B cell (primary cell): ENCODE results near the gene JMJD8. TPM values are rescaled to one million over a fixed set of nuclear protein-coding genes. Genes with fewer than 3 reads are reported as not detected.

Experiments
- ATAC-seq: fragments of 200-7000 bp; cut with Tn5 transposase; one replicate; pipeline ENCODE4 v1.10.0; 2021; ENCODE audit warnings: low read depth, mild to moderate bottlenecking, moderate number of reproducible peaks, moderate library complexity
- CTCF ChIA-PET: fragments of 350-600 bp; sonication (Branson Sonifier 250); formaldehyde crosslinking; loops from one replicate; lab custom pipeline; 2021; ENCODE audit warnings: antibody characterized with exemption, inconsistent platforms; lab: Charles Lee
- POLR2A ChIA-PET: fragments of 350-600 bp; sonication (Branson Sonifier 250); formaldehyde crosslinking; loops from one replicate; lab custom pipeline; 2021; ENCODE audit warnings: antibody characterized with exemption; lab: Charles Lee
- DNase-seq: peaks from one replicate; pipeline ENCODE4 v3.0.0; 2013
- H2AFZ ChIP-seq: 2 replicates; pipeline ENCODE4 v1.6.1; 2012; ENCODE audit warnings: mild to moderate bottlenecking, low read depth, low read length; ENCODE audit not compliant: insufficient read depth, poor library complexity, severe bottlenecking
- H3K27ac ChIP-seq, 2 donors: 1 replicate in 1 of 2; 2 replicates in 1 of 2; pipeline ENCODE4 v1.5.1; 2012 to 2013; ENCODE audit warnings: low read length in 2 of 2, mild to moderate bottlenecking in 2 of 2, moderate library complexity in 1 of 2
- H3K27me3 ChIP-seq, 4 experiments: fragments of 200-600 bp in 1 of 4; sonication (generic) in 1 of 4; replicated peaks in 1 of 4; 1 replicate in 2 of 4; 2 replicates in 2 of 4; pipeline versions ENCODE4 v1.6.1 to v1.7.0; 2013 to 2016; ENCODE audit warnings: low read length in 3 of 4, mild to moderate bottlenecking in 2 of 4, mixed read lengths in 1 of 4, moderate library complexity in 1 of 4; ENCODE audit not compliant: insufficient read depth in 4 of 4, control insufficient read depth in 3 of 4; ENCODE audit errors: control extremely low read depth in 1 of 4
- H3K36me3 ChIP-seq, 2 experiments: replicated peaks in 1 of 2; 1 replicate in 1 of 2; 2 replicates in 1 of 2; pipeline versions ENCODE4 v1.6.1 to v1.7.1; 2013; ENCODE audit warnings: low read length in 1 of 2; ENCODE audit not compliant: insufficient read depth in 2 of 2, control insufficient read depth in 1 of 2; ENCODE audit errors: control extremely low read depth in 1 of 2, extremely low read depth in 1 of 2
- H3K4me1 ChIP-seq, 2 donors: fragments of 200-600 bp in 1 of 2; sonication (generic) in 1 of 2; 1 replicate in 1 of 2; 2 replicates in 1 of 2; pipeline versions ENCODE4 v1.5.1 to v1.6.1; 2013 to 2017; ENCODE audit warnings: low read length in 2 of 2; ENCODE audit not compliant: control insufficient read depth in 2 of 2, insufficient read depth in 2 of 2
- H3K4me2 ChIP-seq: replicated peaks from 2 replicates; pipeline ENCODE3; 2012; ENCODE audit warnings: mild to moderate bottlenecking, low read depth, low read length; ENCODE audit not compliant: poor library complexity, severe bottlenecking
- H3K4me3 ChIP-seq, 5 experiments: fragments of 200-600 bp in 1 of 5; sonication (generic) in 1 of 5; 1 replicate in 3 of 5; 2 replicates in 2 of 5; pipeline versions ENCODE4 v1.5.1 to v1.7.0; 2011 to 2016; ENCODE audit warnings: low read length in 4 of 5, mild to moderate bottlenecking in 4 of 5, low read depth in 2 of 5, control low read depth in 1 of 5, moderate library complexity in 1 of 5; ENCODE audit not compliant: insufficient read depth in 1 of 5; ENCODE audit errors: control extremely low read depth in 1 of 5, extremely low read depth in 1 of 5
- H3K79me2 ChIP-seq: fragments of 200-600 bp; sonication (generic); one replicate; pipeline ENCODE4 v1.6.0; 2016; ENCODE audit warnings: low read length; ENCODE audit not compliant: control insufficient read depth, insufficient read depth
- H3K9ac ChIP-seq: fragments of 200-600 bp; sonication (generic); 2 replicates; pipeline ENCODE4 v1.6.1; 2017; ENCODE audit warnings: mild to moderate bottlenecking, low read length, moderate library complexity
- H3K9me3 ChIP-seq, 3 donors: one replicate each; pipeline versions ENCODE4 v1.6.1 to v1.7.1; 2013; ENCODE audit warnings: low read length in 2 of 3; ENCODE audit not compliant: control insufficient read depth in 2 of 3, insufficient read depth in 1 of 3; ENCODE audit errors: control extremely low read depth in 1 of 3
- H4K20me1 ChIP-seq: 2 replicates; pipeline ENCODE4 v1.6.0; 2012; ENCODE audit warnings: mild to moderate bottlenecking, low read length; ENCODE audit not compliant: insufficient read depth, control insufficient read depth, poor library complexity, severe bottlenecking
- H3K27ac Mint-ChIP-seq: one replicate; pipeline ENCODE4 v1.8.0; 2021; ENCODE audit warnings: mixed read lengths
- H3K27me3 Mint-ChIP-seq: one replicate; pipeline ENCODE4 v1.8.0; 2021; ENCODE audit warnings: mixed read lengths
- H3K4me1 Mint-ChIP-seq: one replicate; pipeline ENCODE4 v1.8.0; 2021; ENCODE audit warnings: mixed read lengths
- H3K4me3 Mint-ChIP-seq: one replicate; pipeline ENCODE4 v1.8.0; 2021; ENCODE audit warnings: mixed read lengths
- H3K9me3 Mint-ChIP-seq: one replicate; pipeline ENCODE4 v1.8.0; 2022; ENCODE audit warnings: mixed read lengths; ENCODE audit not compliant: insufficient read depth
- EZH2 ChIP-seq: IDR thresholded peaks from 2 replicates; pipeline ENCODE4 v1.6.1; 2012; ENCODE audit warnings: borderline replicate concordance, low read depth, mild to moderate bottlenecking, moderate library complexity, low read length; ENCODE audit not compliant: insufficient read depth, poor library complexity, severe bottlenecking
- WGBS: methylation state at CpG from one replicate; pipeline ENCODE4 v1.1.5; 2013; ENCODE audit warnings: missing lambda C conversion rate; ENCODE audit not compliant: insufficient coverage; 5-methylcytosine and 5-hydroxymethylcytosine counted together
- intact Hi-C: fragments of 100-400 bp; cut with micrococcal nuclease; formaldehyde crosslinking; loops from one replicate; pipeline ENCODE4 v1.10.0; 2022
- polyA plus RNA-seq: library from polyadenylated mRNA; depleted of rRNA; stranded (reverse); fragments of >200 nt; gene quantifications from 2 replicates; pipeline ENCODE4 v1.2.3, GENCODE V29; 2012
- total RNA-seq, 2 donors: library from RNA; stranded (reverse); fragments of 120-200 nt in 1 of 2; gene quantifications; 1 replicate in 1 of 2; 2 replicates in 1 of 2; pipeline versions ENCODE4 v1.2.3 to v1.2.4, GENCODE V29; 2013 to 2022
- TF ChIP-seq, protein P1 (sequence below): fragments of 200-600 bp; IDR thresholded peaks from one replicate; pipeline ENCODE4 v1.8.0; 2022; ENCODE audit warnings: antibody characterized with exemption, mild to moderate bottlenecking

Gene JMJD8
- total and polyA plus RNA-seq, 2 donors (not counting 1 experiment from before 2014, with no cell fraction given): 46.3 to 69.3 TPM

DNA sequence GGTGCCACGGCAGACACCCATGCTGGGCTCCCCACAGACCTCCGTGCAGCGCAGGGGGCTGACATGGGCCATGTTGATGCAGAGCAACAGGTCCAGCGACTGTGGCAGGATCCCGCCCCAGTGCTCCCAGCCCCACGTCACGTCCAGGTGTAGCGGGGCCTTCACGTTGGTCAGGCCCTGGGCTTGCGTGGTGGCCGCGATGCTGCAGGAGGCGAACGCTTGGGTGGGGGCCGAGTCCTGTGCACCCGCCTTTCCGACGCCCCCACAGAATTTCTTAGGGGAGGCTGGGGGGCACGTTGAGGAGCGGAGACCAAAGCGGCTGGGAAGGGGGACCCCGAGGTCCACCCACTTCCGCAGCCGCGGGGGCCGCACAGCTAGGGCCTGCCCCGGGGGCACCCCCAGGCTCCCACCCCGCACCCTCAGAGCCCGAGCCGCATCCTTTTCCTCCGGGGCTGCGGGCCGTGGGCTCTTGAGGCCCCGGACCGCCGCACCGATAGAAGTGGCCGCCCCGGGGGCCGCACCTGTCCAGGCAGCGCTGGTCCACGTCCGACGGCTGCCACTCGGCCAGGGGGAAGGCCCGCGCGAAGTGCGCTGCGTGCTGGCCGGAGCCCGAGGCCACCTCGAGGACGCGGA, 48.4 kb downstream of the JMJD8 start:
- Histone ChIP-seq H3K9ac (peak overlapping the region; percentile 91), H3K27me3 (no peaks in the 10 kb centered on the region), H3K27ac (peak overlapping the region in 1 of 2 donors; percentile 83), H2AFZ (peak overlapping the region; percentile 83), H3K36me3 (peaks cover 0 to 3% of the 10 kb centered on the region in 2 experiments), H3K9me3 (no peaks in the 10 kb centered on the region), H3K4me3 (peak overlapping the region; percentile 27 to 95 (median 85)), H3K79me2 (peaks cover 10% of the 10 kb centered on the region), H4K20me1 (peaks cover 13% of the 10 kb centered on the region), H3K4me1 (peaks cover 10 to 35% of the 10 kb centered on the region in 2 donors), H3K4me2 (peak overlapping the region; percentile 94)
- Mint-ChIP-seq H3K4me3 (peak overlapping the region; percentile 98), H3K4me1 (peaks cover 23% of the 10 kb centered on the region), H3K9me3 (no peaks in the 10 kb centered on the region), H3K27ac (no peak overlapping the region), H3K27me3 (no peaks in the 10 kb centered on the region)
- TF ChIP-seq, protein P1, sequence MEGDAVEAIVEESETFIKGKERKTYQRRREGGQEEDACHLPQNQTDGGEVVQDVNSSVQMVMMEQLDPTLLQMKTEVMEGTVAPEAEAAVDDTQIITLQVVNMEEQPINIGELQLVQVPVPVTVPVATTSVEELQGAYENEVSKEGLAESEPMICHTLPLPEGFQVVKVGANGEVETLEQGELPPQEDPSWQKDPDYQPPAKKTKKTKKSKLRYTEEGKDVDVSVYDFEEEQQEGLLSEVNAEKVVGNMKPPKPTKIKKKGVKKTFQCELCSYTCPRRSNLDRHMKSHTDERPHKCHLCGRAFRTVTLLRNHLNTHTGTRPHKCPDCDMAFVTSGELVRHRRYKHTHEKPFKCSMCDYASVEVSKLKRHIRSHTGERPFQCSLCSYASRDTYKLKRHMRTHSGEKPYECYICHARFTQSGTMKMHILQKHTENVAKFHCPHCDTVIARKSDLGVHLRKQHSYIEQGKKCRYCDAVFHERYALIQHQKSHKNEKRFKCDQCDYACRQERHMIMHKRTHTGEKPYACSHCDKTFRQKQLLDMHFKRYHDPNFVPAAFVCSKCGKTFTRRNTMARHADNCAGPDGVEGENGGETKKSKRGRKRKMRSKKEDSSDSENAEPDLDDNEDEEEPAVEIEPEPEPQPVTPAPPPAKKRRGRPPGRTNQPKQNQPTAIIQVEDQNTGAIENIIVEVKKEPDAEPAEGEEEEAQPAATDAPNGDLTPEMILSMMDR: no peak
- TF ChIP-seq EZH2: no peak
- ChIA-PET CTCF (interaction anchor here (0.7 to 1.6 kb wide), 8 partner anchors 12 to 57 kb away, joined by 3 to 6 read pairs (median 4); partner anchors contain the start of gene WDR90), POLR2A (interaction anchor here (0.7 to 1.8 kb wide), 7 partner anchors 12 to 235 kb away, joined by 3 to 6 read pairs (median 3); partner anchors contain the start of genes NHLRC4, PIGQ and RAB40C)
- intact Hi-C loops: loop anchor here (1.0 kb wide), 4 partner anchors 14 to 46 kb away; partner anchors contain the start of genes RHOT2 and WDR90
- WGBS: 4% methylated on average over 52 of the region's 55 CpGs
- ATAC-seq (no peak), DNase-seq (no peak)

DNA sequence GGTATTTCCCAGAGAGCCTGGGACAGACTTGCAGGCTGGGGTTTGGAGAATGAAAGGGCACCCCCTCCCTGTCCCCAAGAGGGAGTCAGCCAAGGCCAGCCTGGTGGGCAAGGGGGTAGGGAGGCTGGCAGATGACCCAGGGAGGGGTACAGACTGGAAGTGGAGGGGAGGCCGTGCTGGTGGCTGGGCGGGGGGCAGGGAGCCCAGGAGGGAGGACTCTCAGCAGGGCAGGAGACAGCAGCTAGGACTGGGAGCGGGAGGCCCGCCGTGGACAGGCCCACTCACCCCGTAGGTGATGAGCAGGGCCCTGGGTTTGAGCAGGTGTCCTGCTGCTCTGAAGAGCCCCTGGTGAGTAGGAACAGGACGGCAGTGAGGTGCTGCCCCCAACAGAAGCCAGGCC, 49.1 kb downstream of the JMJD8 start:
- POLR2A ChIA-PET: no interaction called here

More for the DNA sequence above, 49.1 kb downstream of the JMJD8 start:
- TF ChIP-seq EZH2: no peak
- TF ChIP-seq, protein P1: no peak
- CTCF ChIA-PET: no interaction called here
- no peak overlapping the region for H2AFZ ChIP-seq
- peaks cover 21% of the 10 kb centered on the region for H3K4me1 Mint-ChIP-seq
- 89% methylated on average over 7 of the region's 7 CpGs for WGBS
- ATAC-seq: no peak
- H3K9me3 ChIP-seq: no peaks in the 10 kb centered on the region
- peak; percentile 23 for DNase-seq
- no peaks in the 10 kb centered on the region for H3K27me3 Mint-ChIP-seq
- H3K27ac Mint-ChIP-seq: peak overlapping the region; percentile 41
- peaks cover 0 to 3% of the 10 kb centered on the region in 2 experiments for H3K36me3 ChIP-seq
- no peak overlapping the region for H3K27ac ChIP-seq
- H3K4me3 ChIP-seq: no peak overlapping the region
- peaks cover 13% of the 10 kb centered on the region for H4K20me1 ChIP-seq
- H3K4me2 ChIP-seq: peak overlapping the region; percentile 94
- no peak overlapping the region for H3K9ac ChIP-seq
- H3K9me3 Mint-ChIP-seq: no peaks in the 10 kb centered on the region
- H3K4me1 ChIP-seq: peaks cover 10 to 34% of the 10 kb centered on the region in 2 donors
- peaks cover 10% of the 10 kb centered on the region for H3K79me2 ChIP-seq
- H3K27me3 ChIP-seq: no peaks in the 10 kb centered on the region
- peak overlapping the region; percentile 75 for H3K4me3 Mint-ChIP-seq
- intact Hi-C loops: no loop called here
